HG03159 (cell line): ENCODE data around the gene MYO18B.

Source experiments
- ATAC-seq: cut with Tn5 transposase; IDR thresholded peaks from one replicate; pipeline ENCODE4 v1.9.1; 2021; ENCODE audit warnings: mild to moderate bottlenecking, moderate library complexity; ENCODE audit not compliant: unreplicated experiment

MYO18B gene

GRCh38 chr22:25712661-25713400 is 29.2 kb upstream of the MYO18B start:
- no peak for ATAC-seq

DNA sequence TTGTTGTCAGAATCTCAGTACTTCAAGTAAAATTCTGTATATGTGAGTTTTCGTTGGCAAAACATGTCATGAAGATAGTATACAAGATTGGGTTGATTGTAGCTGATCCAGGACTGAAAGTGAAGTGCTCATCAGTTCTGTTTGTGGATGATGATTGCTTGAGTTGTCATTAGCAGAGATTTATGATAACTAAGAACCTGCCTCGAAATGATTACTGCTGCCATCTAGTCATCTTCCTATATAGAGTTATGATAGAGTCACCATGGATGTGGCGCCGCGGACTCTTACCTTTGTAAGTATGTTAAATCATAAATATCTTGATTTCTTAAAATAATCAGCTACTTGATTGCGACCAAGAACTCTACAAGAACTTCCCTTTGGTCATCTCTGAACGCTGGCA is 27.9 kb upstream of the MYO18B start:
- ATAC-seq = no peak

DNA sequence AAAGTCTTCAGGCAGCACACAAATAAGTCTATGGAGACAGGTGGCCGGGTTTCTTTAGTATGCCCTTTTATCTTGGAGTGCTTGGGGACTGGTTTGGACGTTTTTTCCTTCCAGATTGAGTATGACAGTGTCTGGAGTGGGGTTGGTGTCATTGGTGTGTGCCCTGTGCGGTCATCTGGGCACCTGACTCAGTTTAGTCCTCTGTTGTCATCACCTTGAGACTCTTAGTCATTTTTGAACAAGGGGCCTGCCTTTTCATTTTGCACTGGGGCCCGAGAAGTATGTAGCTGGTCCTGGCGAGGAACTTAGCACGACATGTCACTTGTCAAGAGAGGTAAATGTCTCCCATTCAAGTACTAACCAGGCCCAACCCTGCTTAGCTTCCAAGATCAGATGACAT is 27.2 kb upstream of the MYO18B start:
- no peak for ATAC-seq

DNA sequence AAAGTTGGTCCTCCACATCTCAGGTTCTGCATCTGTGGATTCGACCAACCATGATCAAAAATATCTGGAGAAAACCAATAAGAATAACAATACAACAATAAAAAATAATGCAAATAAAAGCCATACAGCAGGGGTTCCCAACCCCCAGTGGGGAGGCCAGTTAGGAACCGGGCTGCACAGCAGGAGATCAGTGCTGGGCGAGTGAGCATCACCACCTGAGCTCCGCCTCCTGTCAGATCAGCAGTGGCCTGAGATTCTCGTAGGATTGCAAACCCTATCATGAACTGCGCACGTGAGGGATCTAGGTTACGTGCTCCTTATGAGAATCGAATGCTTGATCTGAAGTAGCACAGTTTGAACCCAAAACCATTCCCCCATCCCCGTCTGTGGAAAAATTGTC is 25.4 kb upstream of the MYO18B start:
- ATAC-seq = no peak

GRCh38 chr22:25718135-25718840 is 23.7 kb upstream of the MYO18B start:
- no peak for ATAC-seq

DNA sequence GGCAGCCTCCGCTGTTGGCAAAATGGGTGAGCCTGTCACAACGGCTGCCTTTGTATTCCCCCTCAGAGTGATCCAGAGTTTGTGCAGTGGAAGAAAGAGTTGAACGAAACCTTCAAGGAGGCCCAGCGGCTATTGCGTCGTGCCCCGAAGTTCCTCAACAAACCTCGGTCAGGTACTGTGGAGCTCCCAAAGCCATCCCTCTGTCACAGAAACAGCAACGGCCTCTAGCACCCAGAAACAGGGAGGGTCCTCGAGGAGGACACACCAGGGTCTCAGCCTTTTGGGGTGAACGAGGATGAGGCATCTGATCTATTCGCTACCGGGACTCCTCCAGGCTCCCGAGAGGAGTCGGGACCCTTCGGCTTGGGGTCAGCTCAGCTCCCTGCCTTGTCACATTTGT is 19.8 kb upstream of the MYO18B start:
- no peak for ATAC-seq

DNA sequence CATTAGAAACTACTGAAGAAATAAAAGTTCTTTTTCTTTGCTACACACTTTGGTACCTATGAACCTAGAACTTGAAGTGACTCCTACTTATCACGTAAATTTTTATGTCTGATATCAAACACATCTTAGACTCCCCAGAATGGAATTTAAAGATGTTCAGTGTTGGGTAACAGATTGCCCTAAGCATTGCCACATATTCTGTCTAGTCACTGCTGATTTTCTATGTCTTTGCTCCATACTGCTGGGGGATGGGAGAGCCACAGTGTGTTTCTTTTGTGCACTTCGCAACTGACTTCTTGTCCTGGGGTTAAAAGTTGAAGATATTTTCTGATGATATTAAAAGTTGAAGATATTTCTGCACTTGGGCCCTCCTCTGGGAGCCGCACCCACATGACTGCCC is 19.4 kb upstream of the MYO18B start:
- ATAC-seq = no peak

GRCh38 chr22:25726241-25726640 is 15.7 kb upstream of the MYO18B start:
- ATAC-seq = no peak

DNA sequence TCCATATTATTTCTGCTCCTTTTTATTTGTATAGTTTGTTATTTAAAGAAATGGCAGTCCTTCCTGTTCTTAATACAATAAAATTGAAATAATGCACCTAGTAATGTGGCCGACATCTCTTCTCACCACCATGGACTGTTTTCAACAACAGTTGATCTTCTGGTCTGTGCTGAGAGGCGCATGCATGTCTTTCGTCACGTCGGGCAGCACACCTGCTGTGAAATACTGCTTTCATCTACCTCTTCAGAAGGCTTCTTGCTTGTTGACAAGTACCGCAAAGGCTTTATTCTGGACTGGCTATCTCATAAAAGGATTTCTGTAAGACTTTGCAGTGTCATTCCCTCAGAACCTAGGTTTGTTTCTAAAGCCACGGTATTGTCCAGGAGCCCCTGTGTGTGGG is 13.9 kb upstream of the MYO18B start:
- ATAC-seq = no peak

- no peak for ATAC-seq
Measured at GRCh38 chr22:25729016-25729995, 12.7 kb upstream of the MYO18B start.

DNA sequence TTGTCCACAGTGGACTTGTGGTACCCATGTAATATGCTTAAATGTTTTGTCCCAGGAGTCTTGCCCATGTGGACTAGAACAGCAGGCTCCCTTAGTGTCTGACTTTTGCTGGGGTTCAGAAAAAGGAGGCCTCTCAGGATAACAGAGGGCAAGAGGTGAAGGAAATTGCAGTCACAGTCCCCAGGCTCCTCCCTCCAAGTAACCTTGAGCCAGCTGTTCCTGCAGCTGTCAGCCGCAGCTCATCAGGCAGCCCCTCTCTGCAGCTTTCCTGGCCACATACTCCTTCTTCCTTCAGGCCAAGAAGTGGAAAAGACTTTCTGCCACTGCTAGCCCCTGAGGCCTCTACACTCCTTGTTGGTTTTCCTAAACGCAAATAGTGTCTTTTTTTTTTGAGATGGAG is 6.3 kb upstream of the MYO18B start:
- ATAC-seq = no peak

GRCh38 chr22:25736378-25737011 is 5.5 kb upstream of the MYO18B start:
- ATAC-seq = no peak

GRCh38 chr22:25739659-25740344 is 2.2 kb upstream of the MYO18B start:
- no peak for ATAC-seq

GRCh38 chr22:25742918-25743708 is 1.1 kb downstream of the MYO18B start:
- no peak for ATAC-seq

DNA sequence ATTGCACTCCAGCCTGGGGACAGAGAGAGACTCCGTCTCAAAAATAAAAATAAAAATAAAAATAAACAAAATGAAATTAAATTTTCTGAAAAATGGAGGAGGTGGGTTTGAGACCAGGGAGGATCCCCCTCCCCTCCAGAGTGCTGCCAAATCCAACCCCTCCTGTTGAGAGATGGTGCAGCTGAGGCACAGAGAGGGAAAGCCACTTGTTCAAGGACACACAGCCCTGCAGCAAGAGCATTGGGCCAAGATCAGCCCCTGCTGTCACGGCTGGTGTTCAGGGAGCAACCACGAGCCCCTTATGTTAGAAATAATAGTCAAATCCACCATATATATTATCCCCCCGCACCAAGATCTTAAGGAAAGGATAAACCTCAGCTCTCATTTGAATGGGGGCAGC is 2.7 kb downstream of the MYO18B start:
- no peak for ATAC-seq

- no peak for ATAC-seq
Measured at GRCh38 chr22:25745341-25746011, 3.5 kb downstream of the MYO18B start.

GRCh38 chr22:25746012-25746373 is 4.0 kb downstream of the MYO18B start:
- no peak for ATAC-seq

DNA sequence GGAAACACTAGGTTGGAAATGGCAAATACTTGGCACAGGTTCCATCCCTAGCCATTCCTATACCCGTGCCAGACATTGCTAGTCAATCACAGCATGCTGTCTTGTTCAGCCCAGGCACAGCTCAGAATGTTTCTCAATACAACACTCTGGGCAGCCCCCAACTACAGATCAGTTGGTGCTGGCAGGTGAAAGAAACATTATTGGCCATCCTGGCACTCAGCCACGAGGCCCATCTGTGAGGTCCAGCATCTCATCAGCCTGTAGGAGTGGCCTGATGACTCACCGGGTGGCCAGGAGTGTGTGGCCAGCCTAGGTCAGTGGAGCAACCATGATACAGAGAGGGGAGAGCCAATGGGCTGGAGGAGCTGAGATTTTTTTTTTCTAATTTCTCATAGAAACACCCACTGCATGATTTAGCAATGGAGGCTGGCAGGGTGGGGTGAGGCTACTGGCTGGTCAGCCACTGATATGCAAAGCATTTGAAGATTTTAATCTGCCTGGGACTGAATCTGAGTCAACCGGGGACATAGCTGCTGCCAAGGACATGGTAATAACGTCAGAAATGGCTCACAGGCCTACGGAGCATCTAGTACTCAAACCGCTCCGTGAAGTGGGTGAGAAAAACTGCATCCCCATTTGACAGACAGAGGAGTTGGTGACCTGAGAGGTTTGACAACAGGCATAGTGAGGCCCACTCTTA is 5.4 kb downstream of the MYO18B start:
- ATAC-seq = no peak

DNA sequence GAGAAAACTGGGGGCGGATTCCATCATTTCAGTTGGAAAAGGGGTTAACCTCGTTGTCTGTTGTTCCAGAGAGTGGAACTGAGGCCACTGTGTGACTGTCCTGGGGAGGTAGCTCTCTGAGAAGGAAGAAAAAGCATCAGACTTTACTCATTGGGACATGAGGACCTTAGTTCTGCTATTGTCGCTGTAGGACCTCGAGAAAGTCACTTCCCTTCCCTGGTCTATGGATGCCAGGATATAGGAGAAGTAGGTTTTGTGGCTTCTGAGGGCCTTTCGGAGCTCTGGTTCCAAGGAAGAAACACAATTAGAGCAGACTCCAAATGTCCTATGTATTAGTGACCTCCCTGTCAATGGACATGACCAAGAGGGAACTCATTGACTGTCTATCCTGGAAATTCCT is 6.2 kb downstream of the MYO18B start:
- no peak for ATAC-seq
